GM19452 (cell line): ENCODE measurements around the gene GALNT8.
"Not testable (repeated sequence)": the region's sequence is repeated elsewhere in the genome, so short reads cannot be mapped to it uniquely, and the experiment has no call there.

ENCODE experiments used
- ATAC-seq: cut with Tn5 transposase; IDR thresholded peaks from one replicate; pipeline ENCODE4 v1.9.1; 2021; ENCODE audit not compliant: unreplicated experiment

Gene GALNT8

GRCh38 chr12:4743046-4743445, 22.8 kb downstream of the GALNT8 start:
- no peak for ATAC-seq

GRCh38 chr12:4744709-4745108, 24.5 kb downstream of the GALNT8 start:
- no peak for ATAC-seq

DNA sequence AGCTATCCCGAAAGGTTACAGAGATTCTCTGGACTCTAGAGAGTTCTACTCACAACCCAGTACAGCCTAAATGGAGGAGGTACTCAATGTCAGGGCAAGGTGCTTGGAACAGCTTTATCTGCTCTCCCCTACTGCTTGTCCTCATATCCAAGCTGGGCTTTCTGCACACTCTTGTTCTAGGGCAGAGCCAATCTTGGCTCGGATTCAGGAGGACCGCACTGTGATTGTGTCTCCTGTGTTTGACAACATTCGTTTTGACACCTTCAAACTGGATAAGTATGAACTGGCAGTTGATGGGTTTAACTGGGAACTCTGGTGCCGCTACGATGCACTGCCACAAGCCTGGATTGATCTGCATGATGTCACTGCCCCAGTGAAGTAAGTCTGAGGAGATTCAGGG, 25.0 kb downstream of the GALNT8 start:
- no peak for ATAC-seq

DNA sequence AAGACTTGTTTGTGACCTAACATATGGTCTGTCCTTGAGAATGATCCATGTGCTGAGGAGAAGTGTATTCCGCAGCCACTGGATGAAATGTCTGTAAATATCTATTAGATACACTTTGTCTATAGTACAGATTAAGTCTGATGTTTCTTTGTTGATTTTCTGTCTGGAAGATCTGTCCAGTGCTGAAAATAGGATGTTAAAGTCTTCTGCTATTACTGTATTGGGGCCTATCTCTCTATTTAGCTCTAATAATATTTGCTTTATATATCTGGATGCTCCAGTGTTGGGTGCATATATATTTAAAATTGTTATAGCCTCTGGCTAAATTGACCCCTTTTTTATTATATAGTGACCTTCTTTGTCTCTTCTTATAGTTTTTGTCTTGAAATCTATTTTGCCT, 31.5 kb downstream of the GALNT8 start:
- ATAC-seq = not testable (repeated sequence)

DNA sequence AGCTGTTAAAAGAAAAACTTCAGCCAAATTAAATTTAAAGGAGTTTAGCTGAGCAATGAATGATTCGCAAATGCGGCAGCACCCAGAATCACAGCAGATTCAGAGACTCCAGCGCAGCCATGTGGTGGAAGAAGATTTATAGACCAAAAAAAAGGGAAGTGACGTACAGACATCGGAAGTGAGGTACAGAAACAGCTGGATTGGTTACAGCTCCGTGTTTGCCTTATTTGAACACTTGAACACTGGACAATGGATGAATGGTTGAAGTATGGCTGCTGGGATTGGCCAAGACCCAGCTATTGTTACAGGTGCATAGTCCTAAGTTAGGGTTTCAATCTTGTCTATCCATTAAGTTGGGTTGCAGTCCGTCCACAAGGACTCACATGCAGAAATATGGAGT, 42.6 kb downstream of the GALNT8 start:
- ATAC-seq = no peak

DNA sequence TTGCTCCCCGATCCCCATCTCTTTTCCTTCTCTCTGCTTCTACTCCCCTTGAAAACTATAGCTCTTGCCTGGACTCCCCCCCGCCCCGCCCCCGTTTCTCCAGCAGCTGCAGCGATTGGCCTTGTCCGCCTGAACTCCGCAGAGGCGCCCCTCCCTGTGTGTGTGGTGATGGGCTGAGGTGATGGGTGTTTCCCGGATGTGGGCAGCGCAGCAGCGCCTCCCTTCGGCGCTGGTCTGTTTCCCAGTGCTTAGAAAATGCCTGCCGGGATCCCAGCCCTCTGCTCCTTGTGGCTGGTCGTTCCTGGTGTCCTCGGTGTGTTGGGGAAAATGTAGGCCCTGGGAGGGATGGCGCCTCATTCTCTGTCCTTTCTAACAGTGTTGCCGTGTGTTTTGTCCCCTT, 43.3 kb downstream of the GALNT8 start:
- no peak for ATAC-seq

GRCh38 chr12:4766445-4766844, 46.2 kb downstream of the GALNT8 start:
- no peak for ATAC-seq

DNA sequence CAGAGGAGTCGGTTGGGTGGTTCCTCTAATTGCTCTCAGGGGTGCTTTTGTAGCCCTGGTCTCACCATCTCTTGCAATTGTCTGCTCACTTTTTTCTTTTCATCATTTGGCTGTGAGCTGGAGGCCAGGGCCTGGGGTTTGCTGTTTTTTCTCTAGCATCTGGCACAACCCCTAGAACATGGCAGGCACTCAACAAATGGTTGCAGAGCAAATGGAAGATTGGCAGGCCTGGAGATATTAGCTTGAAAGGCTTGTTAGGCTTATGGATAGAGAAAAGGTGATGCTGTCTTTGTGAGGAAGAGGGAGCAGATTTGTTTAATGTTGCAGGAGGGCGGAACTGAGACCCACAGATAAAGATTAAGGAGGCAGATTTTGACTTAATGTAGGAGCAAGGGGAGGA, 47.0 kb downstream of the GALNT8 start:
- no peak for ATAC-seq

- ATAC-seq = no peak
Observed at GRCh38 chr12:4768341-4768740, 48.1 kb downstream of the GALNT8 start.

GRCh38 chr12:4769073-4769472, 48.9 kb downstream of the GALNT8 start:
- no peak for ATAC-seq

- no peak for ATAC-seq
Observed at GRCh38 chr12:4771172-4771959, 51.2 kb downstream of the GALNT8 start.

DNA sequence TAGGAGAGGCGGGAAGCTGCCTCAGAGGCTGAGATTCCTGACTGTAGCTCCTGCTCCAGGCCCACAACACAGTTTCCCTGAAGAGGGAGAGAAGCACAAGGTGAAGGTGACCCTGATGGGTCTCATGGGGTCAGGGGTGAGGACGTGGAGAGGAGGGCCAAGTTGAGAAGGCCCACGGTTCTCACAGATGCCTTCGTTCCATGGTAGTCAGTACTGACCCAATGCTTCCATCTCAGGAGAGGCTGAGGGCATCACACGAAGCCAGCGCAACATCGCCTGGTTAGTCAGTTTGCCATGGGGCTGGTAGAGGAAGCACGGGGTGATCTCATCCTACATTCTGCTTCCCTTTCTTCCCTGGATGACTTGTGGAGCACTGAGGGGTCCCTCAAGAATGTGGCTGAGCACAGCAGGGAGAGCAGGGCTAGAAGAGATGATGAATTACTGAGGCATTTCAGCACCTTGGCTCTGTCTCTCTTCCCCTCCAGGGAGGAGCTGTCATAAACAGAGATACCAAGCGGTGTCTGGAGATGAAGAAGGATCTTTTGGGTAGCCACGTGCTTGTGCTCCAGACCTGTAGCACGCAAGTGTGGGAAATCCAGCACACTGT, 51.9 kb downstream of the GALNT8 start:
- no peak for ATAC-seq

GRCh38 chr12:4775936-4776335, 55.7 kb downstream of the GALNT8 start:
- ATAC-seq = no peak

DNA sequence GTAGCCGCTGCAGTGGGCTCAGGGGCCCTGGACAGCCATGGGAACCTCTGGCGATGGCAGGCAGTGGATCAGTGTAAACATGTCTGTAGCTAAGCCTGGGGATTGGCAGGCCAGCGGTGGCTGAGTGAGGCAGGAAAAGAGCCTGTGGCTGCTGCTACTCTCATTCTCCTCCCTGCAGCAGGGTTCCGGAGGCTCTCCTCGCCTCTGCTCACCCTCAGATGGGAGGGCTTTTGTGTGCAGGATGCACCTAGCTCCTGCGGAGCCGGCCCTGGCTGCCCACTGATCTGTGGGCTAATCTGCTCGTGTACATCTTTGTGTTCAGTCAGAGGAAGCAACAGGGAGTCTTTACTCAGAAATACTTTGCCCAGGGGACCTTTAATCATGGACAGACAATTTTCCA, 59.5 kb downstream of the GALNT8 start:
- ATAC-seq = no peak

DNA sequence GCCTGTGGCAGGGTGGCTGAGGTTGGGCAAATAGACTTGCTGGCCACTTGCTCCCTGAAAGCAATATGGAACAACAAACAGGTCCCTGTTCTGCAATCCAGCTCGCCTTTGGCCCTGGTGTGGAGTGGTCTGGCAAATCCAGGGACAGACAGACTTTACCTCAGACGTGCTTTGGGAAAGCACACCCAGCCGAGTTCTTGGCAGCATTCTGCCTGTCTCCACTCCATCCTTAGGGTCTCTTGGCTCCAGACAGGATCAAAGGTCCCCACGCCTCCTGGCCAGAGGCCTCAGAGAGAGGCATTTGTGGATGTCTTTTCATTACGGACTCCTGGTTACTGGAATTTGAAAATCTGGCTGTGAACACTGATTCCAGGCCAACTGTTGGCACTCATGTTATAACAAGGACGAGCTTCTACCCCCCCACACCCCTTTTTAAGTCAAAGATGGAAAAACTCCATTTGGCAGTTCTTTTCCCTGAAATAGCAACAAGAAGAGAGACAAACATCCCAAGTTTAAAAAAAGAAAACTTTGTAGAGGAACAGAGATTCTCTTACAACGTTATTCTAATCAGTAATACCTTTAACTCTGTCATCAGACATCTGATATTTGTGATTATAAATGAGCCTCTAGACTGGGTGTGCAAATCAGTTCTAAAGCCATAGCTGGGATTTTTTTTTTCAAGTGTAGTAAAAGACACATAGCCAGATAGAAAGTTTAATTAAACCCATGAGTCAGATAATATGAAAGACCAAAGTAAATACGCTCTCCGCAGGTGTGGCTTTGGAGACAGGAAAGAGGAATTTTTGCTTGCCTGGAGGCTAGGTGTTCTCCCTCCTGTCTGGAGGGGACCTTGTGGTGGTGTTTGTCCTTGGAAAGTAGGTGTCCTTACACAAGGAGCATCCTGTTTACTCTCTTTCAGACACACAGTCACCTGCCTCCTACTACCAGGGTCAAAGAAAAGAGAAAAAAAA, 60.7 kb downstream of the GALNT8 start:
- ATAC-seq = no peak

DNA sequence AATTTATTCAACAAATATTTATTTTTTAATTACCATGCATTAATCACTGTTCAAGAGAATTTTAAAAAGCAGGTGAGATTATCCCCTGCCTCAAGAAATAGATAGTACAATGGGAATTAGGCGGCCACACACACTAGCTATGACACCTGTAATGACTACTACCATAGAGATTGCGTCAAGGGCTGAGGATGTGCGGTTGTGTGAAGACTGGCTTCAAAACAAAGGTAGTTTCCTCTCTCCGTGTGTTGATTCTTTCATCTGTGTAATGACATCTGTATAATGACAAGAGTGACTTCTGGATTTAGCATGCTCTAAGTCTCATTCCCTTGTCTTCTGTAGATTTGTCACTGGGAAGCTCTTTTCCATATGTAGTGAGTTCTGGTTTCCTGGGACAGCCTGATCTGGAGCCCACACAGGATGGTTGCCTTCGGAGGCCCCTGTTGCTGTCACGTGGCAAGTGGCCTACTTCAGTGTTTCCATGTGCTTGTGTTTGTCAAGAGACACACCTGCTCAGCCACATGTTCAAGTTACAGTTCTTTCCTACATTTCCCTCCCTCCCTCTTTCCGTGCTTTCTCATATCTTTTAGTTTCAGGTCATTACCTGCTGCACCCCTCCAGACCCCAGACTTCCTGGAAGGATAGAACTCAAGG, 64.3 kb downstream of the GALNT8 start:
- no peak for ATAC-seq

- no peak for ATAC-seq
Observed at GRCh38 chr12:4786795-4787194, 66.6 kb downstream of the GALNT8 start.

DNA sequence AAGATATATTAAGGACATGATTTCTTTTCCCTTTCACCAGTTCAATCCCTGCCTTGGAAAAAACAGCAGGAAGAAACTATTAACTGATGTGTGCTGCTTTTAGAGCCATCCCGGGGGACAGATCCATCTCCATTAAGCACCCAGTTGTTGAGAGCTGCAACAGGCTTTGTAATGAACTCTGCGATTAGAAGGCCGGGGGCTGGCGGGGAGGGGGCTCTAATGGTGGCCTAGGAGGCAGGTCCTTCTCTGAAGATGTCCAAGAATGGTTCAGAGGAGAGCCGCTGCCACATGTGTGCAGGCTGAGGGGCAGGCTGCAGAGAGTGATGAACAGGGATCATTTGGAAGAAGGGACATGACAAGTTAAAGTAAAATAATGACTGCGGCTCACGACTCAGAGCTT, 67.8 kb downstream of the GALNT8 start:
- ATAC-seq = no peak

- no peak for ATAC-seq
Observed at GRCh38 chr12:4789776-4790175, 69.6 kb downstream of the GALNT8 start.

- no peak for ATAC-seq
Observed at GRCh38 chr12:4791497-4791896, 71.3 kb downstream of the GALNT8 start.

- no peak for ATAC-seq
Observed at GRCh38 chr12:4794491-4794890, 74.3 kb downstream of the GALNT8 start.
